Trophoblast cell (in vitro differentiated cells and primary cell): ENCODE results near the gene MYZAP.

Source experiments
- DNase-seq, 2 donors: peaks; one replicate each; pipeline ENCODE4 v3.0.0-alpha.2; 2016
- H2AFZ ChIP-seq: 2 replicates; pipeline ENCODE4 v1.6.1; 2013; ENCODE audit warnings: low read length, moderate library complexity, mild to moderate bottlenecking; ENCODE audit not compliant: insufficient read depth, poor library complexity
- H2AK5ac ChIP-seq: 2 replicates; pipeline ENCODE4 v1.6.1; 2013; ENCODE audit warnings: mild to moderate bottlenecking, low read length
- H2BK120ac ChIP-seq: 2 replicates; pipeline ENCODE4 v1.6.1; 2013; ENCODE audit warnings: low read length, mild to moderate bottlenecking, moderate library complexity; ENCODE audit not compliant: insufficient read depth, poor library complexity
- H2BK12ac ChIP-seq: 2 replicates; pipeline ENCODE4 v1.6.1; 2013; ENCODE audit warnings: mild to moderate bottlenecking, low read length, moderate library complexity
- H2BK5ac ChIP-seq: 2 replicates; pipeline ENCODE4 v1.6.1; 2013; ENCODE audit warnings: low read length, low read depth, moderate library complexity, mild to moderate bottlenecking; ENCODE audit not compliant: poor library complexity
- H3K14ac ChIP-seq: 2 replicates; pipeline ENCODE4 v1.6.1; 2013; ENCODE audit warnings: mild to moderate bottlenecking, low read length
- H3K18ac ChIP-seq: 2 replicates; pipeline ENCODE4 v1.6.1; 2013; ENCODE audit warnings: mild to moderate bottlenecking, low read length
- H3K23ac ChIP-seq: 2 replicates; pipeline ENCODE4 v1.6.1; 2013; ENCODE audit warnings: low read length
- H3K27ac ChIP-seq: 2 replicates; pipeline ENCODE4 v1.5.1; 2013; ENCODE audit warnings: low read depth, mild to moderate bottlenecking, inconsistent platforms, low read length, moderate library complexity
- H3K27me3 ChIP-seq: 2 replicates; pipeline ENCODE4 v1.6.1; 2013; ENCODE audit warnings: inconsistent platforms, mild to moderate bottlenecking, low read length, moderate library complexity; ENCODE audit not compliant: insufficient read depth
- H3K36me3 ChIP-seq, 2 experiments: 1 replicate in 1 of 2; 2 replicates in 1 of 2; pipeline ENCODE4 v1.6.1; 2013; ENCODE audit warnings: low read length in 2 of 2, mild to moderate bottlenecking in 2 of 2, moderate library complexity in 1 of 2; ENCODE audit not compliant: insufficient read depth in 2 of 2, control insufficient read depth in 1 of 2
- H3K4ac ChIP-seq: 2 replicates; pipeline ENCODE4 v1.6.1; 2013; ENCODE audit warnings: low read depth, mild to moderate bottlenecking, low read length, moderate library complexity
- H3K4me1 ChIP-seq, 2 experiments: 1 replicate in 1 of 2; 2 replicates in 1 of 2; pipeline ENCODE4 v1.6.1; 2013; ENCODE audit warnings: low read length in 2 of 2, mild to moderate bottlenecking in 2 of 2, moderate library complexity in 1 of 2; ENCODE audit not compliant: insufficient read depth in 2 of 2, control insufficient read depth in 1 of 2
- H3K4me2 ChIP-seq: 2 replicates; pipeline ENCODE4 v1.6.1; 2013; ENCODE audit warnings: inconsistent platforms, mild to moderate bottlenecking, low read length, moderate library complexity
- H3K4me3 ChIP-seq: 2 replicates; pipeline ENCODE4 v1.5.1; 2013; ENCODE audit warnings: mild to moderate bottlenecking, low read depth, low read length, inconsistent platforms
- H3K79me1 ChIP-seq: one replicate; pipeline ENCODE4 v1.6.1; 2013; ENCODE audit warnings: low read length
- H3K79me2 ChIP-seq: 2 replicates; pipeline ENCODE4 v1.6.1; 2013; ENCODE audit warnings: low read length, mild to moderate bottlenecking; ENCODE audit not compliant: control insufficient read depth, insufficient read depth, poor library complexity
- H3K9ac ChIP-seq: 2 replicates; pipeline ENCODE4 v1.6.1; 2013; ENCODE audit warnings: mild to moderate bottlenecking, low read length
- H3K9me3 ChIP-seq: 2 replicates; pipeline ENCODE4 v1.6.1; 2013; ENCODE audit warnings: low read depth, mild to moderate bottlenecking, control low read depth, inconsistent platforms, low read length; ENCODE audit not compliant: insufficient read depth
- H4K12ac ChIP-seq: 2 replicates; pipeline ENCODE4 v1.6.1; 2013; ENCODE audit warnings: low read depth, mild to moderate bottlenecking, low read length, moderate library complexity
- H4K8ac ChIP-seq: 2 replicates; pipeline ENCODE4 v1.6.1; 2013; ENCODE audit warnings: low read depth, mild to moderate bottlenecking, low read length, moderate library complexity
- H4K91ac ChIP-seq: one replicate; pipeline ENCODE4 v1.6.1; 2013; ENCODE audit warnings: low read depth, mild to moderate bottlenecking, low read length, moderate library complexity
- WGBS: extraction: QIAGEN DNeasy Blood & Tissue Kit; methylation state at CpG from one replicate; pipeline ENCODE4 v1.1.7; 2013; ENCODE audit warnings: missing lambda C conversion rate; ENCODE audit not compliant: insufficient read length, insufficient coverage; ENCODE audit errors: extremely low coverage; 5-methylcytosine and 5-hydroxymethylcytosine counted together

The MYZAP gene

DNA sequence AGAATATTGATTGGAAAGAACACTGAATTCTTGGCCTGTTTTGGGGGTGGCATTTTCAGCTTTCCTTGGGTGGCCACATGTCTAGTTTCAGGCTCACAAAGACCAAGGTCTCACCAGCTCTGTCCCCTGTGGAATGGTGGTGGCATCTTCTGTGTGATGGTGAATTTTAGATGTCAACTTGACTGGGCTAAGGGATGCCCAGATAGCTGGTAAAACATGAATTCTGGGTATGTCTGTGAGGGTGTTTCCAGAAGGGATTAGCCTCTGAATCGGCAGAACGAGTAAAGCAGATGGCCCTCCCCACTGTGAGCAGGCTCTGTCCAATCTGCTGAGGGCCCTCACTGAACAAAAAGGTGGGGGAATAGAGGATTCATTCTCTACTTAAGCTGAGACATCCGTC is 34.4 kb upstream of the MYZAP start:
- H3K4me2 ChIP-seq = no peak overlapping the region

GRCh38 chr15:57557810-57558209 is 33.9 kb upstream of the MYZAP start:
- Histone ChIP-seq H4K91ac (no peak overlapping the region), H3K4ac (no peak overlapping the region), H4K12ac (no peak overlapping the region), H3K9me3 (no peaks in the 10 kb centered on the region), H2BK12ac (no peak overlapping the region), H3K36me3 (peaks cover 0 to 3% of the 10 kb centered on the region in 2 experiments), H3K27me3 (no peaks in the 10 kb centered on the region), H3K14ac (no peak overlapping the region), H3K23ac (no peak overlapping the region), H2AK5ac (no peak overlapping the region), H3K79me1 (peaks cover 7% of the 10 kb centered on the region), H3K27ac (no peak overlapping the region), H4K8ac (no peak overlapping the region), H2BK5ac (no peak overlapping the region), H2AFZ (no peak overlapping the region), H3K79me2 (no peaks in the 10 kb centered on the region), H3K9ac (no peak overlapping the region), H2BK120ac (no peak overlapping the region), H3K4me1 (peaks cover 17 to 25% of the 10 kb centered on the region in 2 experiments), H3K4me3 (no peak overlapping the region), H3K18ac (no peak overlapping the region), H3K4me2 (no peak overlapping the region)
- DNase-seq = no peak
- WGBS = no CpG with 5 or more reads among the region's 6 CpGs

More for the DNA sequence above, 34.4 kb upstream of the MYZAP start:
- no peak for DNase-seq
- H4K12ac ChIP-seq = no peak overlapping the region
- H3K27ac ChIP-seq = no peak overlapping the region
- no peak overlapping the region for H3K14ac ChIP-seq
- peaks cover 0 to 3% of the 10 kb centered on the region in 2 experiments for H3K36me3 ChIP-seq
- H3K9me3 ChIP-seq = no peaks in the 10 kb centered on the region
- no peak overlapping the region for H3K9ac ChIP-seq
- no peak overlapping the region for H4K8ac ChIP-seq
- WGBS = no CpG with 5 or more reads among the region's 3 CpGs
- H2AFZ ChIP-seq = no peak overlapping the region
- peaks cover 22 to 26% of the 10 kb centered on the region in 2 experiments for H3K4me1 ChIP-seq
- peaks cover 10% of the 10 kb centered on the region for H3K79me1 ChIP-seq
- H3K18ac ChIP-seq = no peak overlapping the region
- no peak overlapping the region for H2BK120ac ChIP-seq
- no peaks in the 10 kb centered on the region for H3K79me2 ChIP-seq
- no peak overlapping the region for H3K23ac ChIP-seq
- no peak overlapping the region for H3K4me3 ChIP-seq
- no peak overlapping the region for H2BK12ac ChIP-seq
- H3K4ac ChIP-seq = no peak overlapping the region
- no peak overlapping the region for H2BK5ac ChIP-seq
- no peak overlapping the region for H4K91ac ChIP-seq
- no peak overlapping the region for H2AK5ac ChIP-seq
- no peaks in the 10 kb centered on the region for H3K27me3 ChIP-seq

DNA sequence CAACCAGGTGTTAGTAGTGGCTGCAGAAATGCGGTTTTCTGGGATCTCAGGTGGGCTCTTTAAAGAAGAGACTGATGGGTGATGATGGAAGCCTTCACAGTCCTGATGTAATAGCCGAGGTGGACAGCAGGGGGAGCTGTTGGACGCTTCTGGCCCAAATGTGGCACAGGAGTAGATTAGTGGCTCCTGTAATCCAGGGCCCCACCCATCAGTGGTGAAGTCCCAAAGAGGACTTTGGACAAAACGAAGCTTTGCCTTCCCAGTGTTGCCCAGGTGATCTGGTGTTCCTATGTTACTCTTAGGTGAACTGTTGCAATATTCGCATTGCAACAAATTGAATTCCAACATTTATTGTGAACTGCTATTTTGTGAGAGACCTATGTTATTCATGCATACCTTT is 31.8 kb upstream of the MYZAP start:
- H3K14ac ChIP-seq = no peak overlapping the region
- no peak overlapping the region for H3K4ac ChIP-seq
- H2BK120ac ChIP-seq = no peak overlapping the region
- H2BK12ac ChIP-seq = no peak overlapping the region
- H3K27me3 ChIP-seq = no peaks in the 10 kb centered on the region
- H2AFZ ChIP-seq = no peak overlapping the region
- no peak overlapping the region for H3K4me3 ChIP-seq
- no peak overlapping the region for H3K27ac ChIP-seq
- peaks cover 4 to 8% of the 10 kb centered on the region in 2 experiments for H3K4me1 ChIP-seq
- no peak overlapping the region for H4K91ac ChIP-seq
- H3K79me2 ChIP-seq = no peaks in the 10 kb centered on the region
- H4K12ac ChIP-seq = no peak overlapping the region
- H3K18ac ChIP-seq = no peak overlapping the region
- peak; percentile 65 to 87 for DNase-seq
- H3K79me1 ChIP-seq = peaks cover under 1% of the 10 kb centered on the region
- no CpG with 5 or more reads among the region's 5 CpGs for WGBS
- H4K8ac ChIP-seq = no peak overlapping the region
- H3K36me3 ChIP-seq = no peaks in the 10 kb centered on the region
- no peak overlapping the region for H3K4me2 ChIP-seq
- H3K9me3 ChIP-seq = no peaks in the 10 kb centered on the region
- no peak overlapping the region for H3K9ac ChIP-seq
- H2AK5ac ChIP-seq = no peak overlapping the region
- no peak overlapping the region for H2BK5ac ChIP-seq
- no peak overlapping the region for H3K23ac ChIP-seq

DNA sequence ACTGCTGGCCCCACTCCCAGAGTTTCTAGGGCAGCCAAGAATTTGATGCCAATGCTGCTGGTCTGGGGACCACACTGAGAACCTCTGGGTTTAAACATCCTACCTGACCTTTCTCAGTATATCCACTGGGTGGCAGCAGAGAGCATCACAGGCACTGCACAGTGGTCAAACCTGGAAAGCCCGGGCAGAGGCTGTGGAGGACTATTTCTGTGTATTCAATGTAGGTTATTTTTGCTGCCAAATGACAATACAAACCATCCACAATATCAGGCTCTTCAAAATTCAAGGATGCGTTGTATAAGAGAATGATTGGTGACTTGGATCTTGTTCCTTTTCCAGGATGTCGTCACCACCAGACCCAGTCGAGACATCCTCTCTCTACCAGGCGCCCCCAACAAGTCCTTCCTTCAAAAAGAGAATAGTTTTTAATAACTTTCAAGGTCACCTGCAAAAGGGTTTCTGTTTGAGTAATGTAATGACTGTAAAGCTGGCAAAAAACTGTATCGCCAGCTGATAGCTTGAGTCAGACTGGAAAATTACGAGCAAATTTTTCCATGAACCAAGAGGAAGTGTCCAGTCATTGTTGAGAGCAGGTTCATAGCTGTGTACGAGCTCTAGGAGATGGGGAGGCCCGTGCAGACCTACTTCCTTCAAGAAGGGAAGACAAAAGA is 30.5 kb upstream of the MYZAP start:
- H3K27ac ChIP-seq = no peak overlapping the region
- no peak overlapping the region for H2BK120ac ChIP-seq
- no peak overlapping the region for H2BK12ac ChIP-seq
- no peak overlapping the region for H4K12ac ChIP-seq
- H2AK5ac ChIP-seq = no peak overlapping the region
- no peak overlapping the region for H2AFZ ChIP-seq
- H3K79me2 ChIP-seq = no peaks in the 10 kb centered on the region
- H3K36me3 ChIP-seq = no peaks in the 10 kb centered on the region
- H3K9ac ChIP-seq = no peak overlapping the region
- no peak overlapping the region for H3K4me2 ChIP-seq
- no peak overlapping the region for H4K91ac ChIP-seq
- no CpG with 5 or more reads among the region's 9 CpGs for WGBS
- no peak overlapping the region for H3K23ac ChIP-seq
- no peak overlapping the region for H3K14ac ChIP-seq
- H3K79me1 ChIP-seq = no peaks in the 10 kb centered on the region
- H3K18ac ChIP-seq = no peak overlapping the region
- H3K9me3 ChIP-seq = no peaks in the 10 kb centered on the region
- H4K8ac ChIP-seq = no peak overlapping the region
- H3K4me1 ChIP-seq = peaks cover 4 to 8% of the 10 kb centered on the region in 2 experiments
- H2BK5ac ChIP-seq = no peak overlapping the region
- no peaks in the 10 kb centered on the region for H3K27me3 ChIP-seq
- H3K4me3 ChIP-seq = no peak overlapping the region
- no peak overlapping the region for H3K4ac ChIP-seq
- DNase-seq = peak; percentile 56 to 87
